SK-N-MC (cell line): ENCODE measurements around the gene CEP131.

ENCODE experiments used
- EZH2 ChIP-seq: fragments of 200-600 bp; sonication (generic); IDR thresholded peaks from one replicate; pipeline ENCODE4 v1.6.1; 2017; ENCODE audit warnings: antibody characterized with exemption
- FOXP2 ChIP-seq: optimal IDR thresholded peaks from 2 replicates; pipeline ENCODE3; 2011; ENCODE audit warnings: mild to moderate bottlenecking, moderate library complexity; ENCODE audit not compliant: insufficient read depth; ENCODE audit errors: extremely low read length, control extremely low read depth
- POLR2AphosphoS5 ChIP-seq: IDR thresholded peaks from 2 replicates; pipeline ENCODE4 v1.6.1; 2012; ENCODE audit warnings: mild to moderate bottlenecking, low read depth, low read length, borderline replicate concordance

GRCh38 chr17:81223762-81224130 lies 981 bp upstream of the CEP131 start:
- TF ChIP-seq POLR2AphosphoS5 = no peak
- TF ChIP-seq EZH2 = no peak
- no peak for TF ChIP-seq FOXP2
